Spleen (tissue), 11 donors: ENCODE data around the gene NCAPD3. TPM values are rescaled to one million over a fixed set of nuclear protein-coding genes. Genes with fewer than 3 reads are reported as not detected.

Experiments
- DNase-seq: peaks from one replicate; pipeline ENCODE4 v3.0.0-alpha.2; 2020
- H3K27ac ChIP-seq, 8 donors: fragments of 200-600 bp; sonication (generic) in 7 of 8; 1 replicate in 4 of 8; 2 replicates in 4 of 8; pipeline versions ENCODE4 v1.5.0 to v1.8.0; 2016 to 2021; ENCODE audit warnings: inconsistent platforms in 4 of 8, mild to moderate bottlenecking in 4 of 8, moderate library complexity in 1 of 8
- H3K27me3 ChIP-seq, 7 donors: fragments of 200-600 bp; sonication (generic) in 6 of 7; replicated peaks in 1 of 7; 1 replicate in 4 of 7; 2 replicates in 3 of 7; pipeline versions ENCODE4 v1.5.0 to v1.8.0; 2016 to 2021; ENCODE audit warnings: inconsistent platforms in 3 of 7, mild to moderate bottlenecking in 1 of 7
- H3K36me3 ChIP-seq, 6 donors: fragments of 200-600 bp; sonication (generic) in 5 of 6; 1 replicate in 4 of 6; 2 replicates in 2 of 6; pipeline versions ENCODE4 v1.5.0 to v1.8.0; 2016 to 2021; ENCODE audit warnings: inconsistent platforms in 2 of 6
- H3K4me1 ChIP-seq, 6 donors: fragments of 200-600 bp; sonication (generic) in 5 of 6; 1 replicate in 3 of 6; 2 replicates in 3 of 6; pipeline versions ENCODE4 v1.5.0 to v1.8.0; 2016 to 2021; ENCODE audit warnings: inconsistent platforms in 3 of 6
- H3K4me3 ChIP-seq, 8 donors: fragments of 200-600 bp; sonication (generic) in 7 of 8; 1 replicate in 4 of 8; 2 replicates in 4 of 8; pipeline versions ENCODE4 v1.5.0 to v1.8.0; 2016 to 2021; ENCODE audit warnings: inconsistent platforms in 4 of 8, mild to moderate bottlenecking in 4 of 8, moderate library complexity in 2 of 8
- H3K9me3 ChIP-seq, 8 donors: fragments of 200-600 bp; sonication (generic) in 7 of 8; 1 replicate in 4 of 8; 2 replicates in 4 of 8; pipeline versions ENCODE4 v1.5.0 to v1.8.0; 2016 to 2021; ENCODE audit warnings: inconsistent platforms in 4 of 8
- POLR2A ChIP-seq, 3 donors: fragments of 450-650 bp; IDR thresholded peaks; one replicate each; pipeline ENCODE4 v1.5.1; 2017; ENCODE audit warnings: antibody characterized with exemption in 3 of 3, mild to moderate bottlenecking in 1 of 3
- POLR2AphosphoS5 ChIP-seq, 3 donors: sonication (generic); formaldehyde crosslinking; IDR thresholded peaks; one replicate each; pipeline ENCODE4 v1.5.1; 2017; ENCODE audit warnings: antibody characterized with exemption in 3 of 3
- WGBS, 5 donors: extraction: QIAGEN DNeasy Blood & Tissue Kit in 3 of 5; methylation state at CpG; one replicate each; pipeline versions ENCODE4 v1.1.5 to v1.1.7; 2013 to 2018; 5-methylcytosine and 5-hydroxymethylcytosine counted together
- intact Hi-C: fragments of 100-400 bp; cut with DNase I; formaldehyde crosslinking; loops from one replicate; pipeline ENCODE4 v1.15.0; 2023; ENCODE audit warnings: low total_unique reads
- polyA plus RNA-seq, 3 donors: library from polyadenylated mRNA; stranded (reverse); fragments of 200-250 nt; gene quantifications; one replicate each; pipeline ENCODE4 v1.2.1, GENCODE V29; 2013
- total RNA-seq, 7 donors: library from RNA; depleted of rRNA in 3 of 7; stranded (reverse); fragments of >200 nt in 3 of 7; fragmentation: NEBNext Ultra II Directional in 4 of 7; extraction: Animal tissue kit (Norgen Biotek cat#: 25700) in 4 of 7; gene quantifications; one replicate each; pipeline versions ENCODE4 v1.1.0 to v1.2.1, GENCODE V29; 2016 to 2021
- TF ChIP-seq, protein P1 (sequence below), 11 experiments: fragments of 200-600 bp in 7 of 11; fragments of 450-650 bp in 4 of 11; sonication (generic) in 4 of 11; IDR thresholded peaks in 8 of 11; conservative IDR thresholded peaks in 3 of 11; 1 replicate in 7 of 11; 2 replicates in 4 of 11; pipeline versions ENCODE4 v1.4.0 to v1.8.0; 2016 to 2021; ENCODE audit warnings: antibody characterized with exemption in 11 of 11, inconsistent platforms in 4 of 11, mild to moderate bottlenecking in 1 of 11
- donor health status: healthy with polysubstance abuse.
- donor health status: DM: no; HTN: no; CAD: no; lungs with moderate emphysema.
- donor health status: DM: no; HTN: no; CAD: no.
- donor health status: Bipolar disorder and iron deficiency.
- donor health status: healthy.
- donor health status: DM: no; HTN: no; CAD: no.
- donor health status: DM: yes; HTN: yes; CAD: no.

The NCAPD3 gene
- total and polyA plus RNA-seq, 10 donors: 3.0 to 33.0 (median 22.1) TPM

DNA sequence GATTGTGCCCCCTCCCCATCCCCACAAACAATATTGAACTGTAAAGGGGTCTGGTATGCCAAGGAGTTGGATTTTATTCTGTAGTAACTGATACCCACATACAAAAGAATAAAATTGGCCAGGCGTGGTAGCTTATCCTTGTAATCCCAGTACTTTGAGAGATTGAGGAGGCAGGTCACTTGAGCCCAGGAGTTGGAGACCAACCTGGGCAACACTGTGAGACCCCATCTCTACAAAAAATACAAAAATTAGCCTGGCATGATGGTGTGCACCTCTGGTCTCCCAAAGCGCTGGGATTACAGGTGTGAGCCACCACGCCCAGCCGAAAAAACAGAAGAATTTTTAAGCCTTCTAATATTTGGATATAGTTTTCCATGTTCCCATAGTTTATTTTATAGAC, 48.2 kb upstream of the NCAPD3 start:
- no peak for TF ChIP-seq POLR2AphosphoS5 (IDR thresholded peaks at IDR 0.05)
- TF ChIP-seq, protein P1, sequence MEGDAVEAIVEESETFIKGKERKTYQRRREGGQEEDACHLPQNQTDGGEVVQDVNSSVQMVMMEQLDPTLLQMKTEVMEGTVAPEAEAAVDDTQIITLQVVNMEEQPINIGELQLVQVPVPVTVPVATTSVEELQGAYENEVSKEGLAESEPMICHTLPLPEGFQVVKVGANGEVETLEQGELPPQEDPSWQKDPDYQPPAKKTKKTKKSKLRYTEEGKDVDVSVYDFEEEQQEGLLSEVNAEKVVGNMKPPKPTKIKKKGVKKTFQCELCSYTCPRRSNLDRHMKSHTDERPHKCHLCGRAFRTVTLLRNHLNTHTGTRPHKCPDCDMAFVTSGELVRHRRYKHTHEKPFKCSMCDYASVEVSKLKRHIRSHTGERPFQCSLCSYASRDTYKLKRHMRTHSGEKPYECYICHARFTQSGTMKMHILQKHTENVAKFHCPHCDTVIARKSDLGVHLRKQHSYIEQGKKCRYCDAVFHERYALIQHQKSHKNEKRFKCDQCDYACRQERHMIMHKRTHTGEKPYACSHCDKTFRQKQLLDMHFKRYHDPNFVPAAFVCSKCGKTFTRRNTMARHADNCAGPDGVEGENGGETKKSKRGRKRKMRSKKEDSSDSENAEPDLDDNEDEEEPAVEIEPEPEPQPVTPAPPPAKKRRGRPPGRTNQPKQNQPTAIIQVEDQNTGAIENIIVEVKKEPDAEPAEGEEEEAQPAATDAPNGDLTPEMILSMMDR (IDR thresholded peaks at IDR 0.05 in 8 of 11, conservative IDR thresholded peaks at IDR 0.05 in 3 of 11): no peak
- TF ChIP-seq POLR2A (IDR thresholded peaks at IDR 0.05): no peak
- no peaks in the 10 kb centered on the region for H3K36me3 ChIP-seq
- H3K9me3 ChIP-seq: no peaks in the 10 kb centered on the region
- intact Hi-C loops: no loop called here
- DNase-seq: no peak
- H3K27me3 ChIP-seq: peaks cover 0 to 77% (median 60%) of the 10 kb centered on the region in 7 donors
- H3K4me1 ChIP-seq: peaks cover 15 to 44% (median 21%) of the 10 kb centered on the region in 6 donors
- no peak overlapping the region for H3K4me3 ChIP-seq
- H3K27ac ChIP-seq: no peak overlapping the region
- 91 to 98% (median 93%) methylated on average over 4 of the region's 4 CpGs for whole genome bisulfite sequencing, 5 donors

DNA sequence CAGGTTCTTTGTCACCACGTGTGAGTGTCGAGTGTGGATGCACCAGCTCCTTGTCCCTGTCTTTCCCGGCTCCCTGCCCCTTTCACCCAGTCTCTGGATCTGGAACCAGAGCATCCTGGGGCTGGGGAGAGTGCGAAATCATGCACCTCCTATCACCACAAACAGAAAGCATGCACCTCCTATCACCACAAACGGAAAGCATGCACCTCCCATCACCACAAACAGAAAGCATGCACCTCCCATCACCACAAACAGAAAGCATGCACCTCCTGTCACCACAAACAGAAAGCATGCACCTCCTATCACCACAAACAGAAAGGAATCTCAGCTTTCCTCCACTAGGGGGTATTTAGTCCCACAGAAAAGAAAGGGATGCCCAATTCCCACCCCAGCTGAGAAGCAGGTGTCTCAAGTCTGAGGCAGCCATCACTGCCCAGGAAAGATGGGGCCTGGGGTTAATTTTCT, 46.5 kb upstream of the NCAPD3 start:
- TF ChIP-seq POLR2A (IDR thresholded peaks at IDR 0.05) (no peak), POLR2AphosphoS5 (IDR thresholded peaks at IDR 0.05) (no peak)
- TF ChIP-seq, protein P1 (IDR thresholded peaks at IDR 0.05 in 8 of 11, conservative IDR thresholded peaks at IDR 0.05 in 3 of 11): no peak
- 35 to 39% (median 37%) methylated on average over 4 to 5 of the region's 5 CpGs for WGBS, 5 donors
- H3K9me3 ChIP-seq: no peaks in the 10 kb centered on the region
- H3K36me3 ChIP-seq: peaks cover 0 to 3% (median 0%) of the 10 kb centered on the region in 6 donors
- H3K4me1 ChIP-seq: peaks cover 0 to 38% (median 4%) of the 10 kb centered on the region in 6 donors
- no peak overlapping the region for H3K27ac ChIP-seq
- DNase-seq: no peak
- H3K4me3 ChIP-seq: no peak overlapping the region
- intact Hi-C loops: no loop called here
- peaks cover 0 to 60% (median 43%) of the 10 kb centered on the region in 7 donors for H3K27me3 ChIP-seq

DNA sequence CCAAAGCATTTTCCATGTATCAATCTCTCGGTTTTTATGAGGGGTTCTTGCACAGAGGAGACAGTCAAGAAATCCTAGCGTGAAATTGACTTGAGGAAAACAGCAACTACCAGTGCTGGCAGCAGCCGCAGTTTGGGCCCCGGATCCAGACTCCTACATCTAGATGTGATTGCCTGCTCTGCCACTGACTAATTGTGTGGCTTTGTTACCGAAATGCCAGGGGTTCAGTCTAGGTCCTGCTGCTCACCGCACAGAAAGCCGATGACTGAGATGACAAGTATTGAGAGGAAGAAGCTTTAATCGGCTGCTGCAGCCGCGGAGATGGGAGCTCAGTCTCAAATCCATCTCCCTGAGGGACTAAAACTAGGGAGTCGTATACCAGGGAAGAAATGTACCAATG, 44.2 kb upstream of the NCAPD3 start:
- Histone ChIP-seq H3K36me3 (peaks cover 0 to 25% (median 16%) of the 10 kb centered on the region in 6 donors), H3K27ac (no peak overlapping the region), H3K4me3 (no peak overlapping the region), H3K4me1 (peaks cover 0 to 25% (median 0%) of the 10 kb centered on the region in 6 donors), H3K27me3 (peaks cover 0 to 37% (median 20%) of the 10 kb centered on the region in 7 donors), H3K9me3 (no peaks in the 10 kb centered on the region)
- no peak for DNase-seq
- TF ChIP-seq POLR2AphosphoS5 (IDR thresholded peaks at IDR 0.05): no peak
- TF ChIP-seq, protein P1 (IDR thresholded peaks at IDR 0.05 in 8 of 11, conservative IDR thresholded peaks at IDR 0.05 in 3 of 11): no peak
- TF ChIP-seq POLR2A (IDR thresholded peaks at IDR 0.05): no peak
- WGBS, 5 donors: 88 to 94% (median 92%) methylated on average over 11 of the region's 11 CpGs
- intact Hi-C loops: no loop called here

DNA sequence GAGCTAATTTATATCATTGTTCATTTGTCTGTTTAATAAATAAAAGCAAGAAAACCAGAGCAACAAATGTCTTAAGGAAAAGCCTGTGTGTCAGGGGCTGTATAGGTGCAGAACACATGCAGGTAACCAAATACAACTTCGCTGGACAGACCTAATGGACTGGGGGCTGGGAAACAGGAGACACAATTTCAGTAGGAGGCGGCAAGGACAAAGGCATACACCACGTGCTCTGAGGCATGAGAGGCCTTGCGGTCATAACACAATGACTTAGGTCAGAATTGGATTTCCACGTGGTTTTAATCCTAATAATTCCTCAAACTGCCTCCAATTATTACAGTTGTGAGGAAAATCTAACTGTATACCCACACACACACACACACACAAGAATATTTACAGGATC, 43.7 kb upstream of the NCAPD3 start:
- peaks cover 0 to 30% (median 21%) of the 10 kb centered on the region in 6 donors for H3K36me3 ChIP-seq
- no peak overlapping the region for H3K4me3 ChIP-seq
- intact Hi-C loops: no loop called here
- H3K27ac ChIP-seq: no peak overlapping the region
- H3K27me3 ChIP-seq: peaks cover 0 to 32% (median 17%) of the 10 kb centered on the region in 7 donors
- no peak for DNase-seq
- 75 to 93% (median 92%) methylated on average over 5 of the region's 5 CpGs for WGBS, 5 donors
- peaks cover 0 to 25% (median 0%) of the 10 kb centered on the region in 6 donors for H3K4me1 ChIP-seq
- H3K9me3 ChIP-seq: no peaks in the 10 kb centered on the region
- TF ChIP-seq, protein P1 (IDR thresholded peaks at IDR 0.05 in 8 of 11, conservative IDR thresholded peaks at IDR 0.05 in 3 of 11): no peak
- TF ChIP-seq POLR2AphosphoS5 (IDR thresholded peaks at IDR 0.05) (no peak), POLR2A (IDR thresholded peaks at IDR 0.05) (no peak)
